GM12892 (cell line): Measurements from ENCODE around the gene MEG3.

Experiments
- POLR2A ChIP-seq: IDR thresholded peaks from 2 replicates; pipeline ENCODE4 v1.6.1; 2011; ENCODE audit warnings: low read depth, low read length, control low read depth
- POLR2AphosphoS5 ChIP-seq: IDR thresholded peaks from 2 replicates; pipeline ENCODE4 v1.6.1; 2011; ENCODE audit warnings: low read depth, low read length, control low read depth
- TAF1 ChIP-seq: IDR thresholded peaks from 2 replicates; pipeline ENCODE4 v1.6.1; 2011; ENCODE audit warnings: low read depth, mild to moderate bottlenecking, control low read depth, low read length, borderline replicate concordance

DNA sequence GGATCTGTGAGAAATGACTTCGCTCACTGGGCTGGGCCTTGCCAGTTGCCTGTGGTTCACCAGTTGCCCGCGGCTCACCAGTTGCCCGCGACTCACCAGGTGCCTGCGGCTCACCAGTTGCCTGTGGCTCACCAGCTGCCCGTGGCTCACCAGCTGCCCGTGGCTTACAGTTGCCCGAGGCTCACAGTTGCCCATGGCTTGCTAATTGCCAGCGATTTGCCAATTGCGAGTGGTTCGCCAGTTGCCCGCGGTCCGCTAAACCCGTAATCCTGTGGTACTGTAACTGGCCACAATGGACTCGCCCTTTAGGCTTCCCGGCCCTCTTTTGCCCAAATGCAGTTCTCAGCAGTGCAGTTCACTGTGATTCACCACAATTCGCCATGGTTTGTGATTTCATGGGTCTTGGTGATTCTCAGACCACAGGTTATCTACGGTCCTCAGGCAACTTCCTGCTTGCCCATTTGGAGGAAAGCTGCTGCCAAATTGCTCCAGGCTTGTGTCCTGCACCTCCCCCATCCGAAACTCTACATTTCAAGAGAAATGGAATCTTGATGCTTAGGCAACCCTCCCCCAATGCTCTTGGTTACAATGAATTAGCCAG is 15.0 kb upstream of the MEG3 start:
- TF ChIP-seq POLR2A (no peak), POLR2AphosphoS5 (no peak), TAF1 (no peak)
